HG03045 (cell line): ENCODE results near the gene GAA.

Experiments
- ATAC-seq: cut with Tn5 transposase; IDR thresholded peaks from one replicate; pipeline ENCODE4 v1.9.1; 2021; ENCODE audit warnings: mild to moderate bottlenecking, moderate library complexity; ENCODE audit not compliant: unreplicated experiment

The GAA gene

GRCh38 chr17:80103449-80104085 lies 2.2 kb downstream of the GAA start:
- ATAC-seq = no peak

- ATAC-seq = no peak
Observed at GRCh38 chr17:80104321-80104955, 3.1 kb downstream of the GAA start.

DNA sequence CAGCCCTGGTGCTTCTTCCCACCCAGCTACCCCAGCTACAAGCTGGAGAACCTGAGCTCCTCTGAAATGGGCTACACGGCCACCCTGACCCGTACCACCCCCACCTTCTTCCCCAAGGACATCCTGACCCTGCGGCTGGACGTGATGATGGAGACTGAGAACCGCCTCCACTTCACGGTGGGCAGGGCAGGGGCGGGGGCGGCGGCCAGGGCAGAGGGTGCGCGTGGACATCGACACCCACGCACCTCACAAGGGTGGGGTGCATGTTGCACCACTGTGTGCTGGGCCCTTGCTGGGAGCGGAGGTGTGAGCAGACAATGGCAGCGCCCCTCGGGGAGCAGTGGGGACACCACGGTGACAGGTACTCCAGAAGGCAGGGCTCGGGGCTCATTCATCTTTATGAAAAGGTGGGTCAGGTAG lies 3.6 kb downstream of the GAA start:
- no peak for ATAC-seq

DNA sequence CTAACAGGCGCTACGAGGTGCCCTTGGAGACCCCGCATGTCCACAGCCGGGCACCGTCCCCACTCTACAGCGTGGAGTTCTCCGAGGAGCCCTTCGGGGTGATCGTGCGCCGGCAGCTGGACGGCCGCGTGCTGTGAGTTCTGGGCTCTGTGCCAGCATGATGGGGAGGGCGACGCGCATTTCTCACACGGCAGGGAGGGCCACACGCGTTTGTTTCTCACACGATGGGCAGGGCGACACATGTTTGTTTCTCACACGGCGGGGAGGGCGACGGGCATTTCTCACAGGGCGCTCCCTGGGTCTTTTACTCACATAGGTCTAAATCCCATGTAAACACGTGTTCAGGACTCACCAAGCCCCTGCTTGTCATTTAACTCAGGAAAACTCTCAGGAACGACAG lies 4.4 kb downstream of the GAA start:
- ATAC-seq = no peak

DNA sequence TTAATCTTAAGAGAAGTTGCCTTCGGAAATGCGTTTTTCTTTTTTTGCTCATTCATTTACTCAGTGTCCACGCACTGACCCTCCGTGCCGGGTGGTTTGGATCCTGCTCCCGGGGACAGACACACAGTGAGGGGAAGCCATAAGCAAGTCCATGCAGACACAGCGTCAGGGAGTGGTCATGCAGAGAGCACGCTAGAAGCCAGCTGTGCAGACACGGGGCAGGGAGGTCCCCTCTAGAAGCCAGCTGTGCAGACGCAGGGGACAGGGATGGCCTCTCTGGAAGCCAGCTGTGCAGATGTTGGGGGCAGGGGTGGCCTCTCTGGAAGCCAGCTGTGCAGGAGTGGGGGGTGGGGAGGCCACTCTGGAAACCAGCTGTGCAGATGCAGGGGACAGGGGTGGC lies 4.8 kb downstream of the GAA start:
- no peak for ATAC-seq

GRCh38 chr17:80106751-80107150 lies 5.4 kb downstream of the GAA start:
- ATAC-seq = no peak

DNA sequence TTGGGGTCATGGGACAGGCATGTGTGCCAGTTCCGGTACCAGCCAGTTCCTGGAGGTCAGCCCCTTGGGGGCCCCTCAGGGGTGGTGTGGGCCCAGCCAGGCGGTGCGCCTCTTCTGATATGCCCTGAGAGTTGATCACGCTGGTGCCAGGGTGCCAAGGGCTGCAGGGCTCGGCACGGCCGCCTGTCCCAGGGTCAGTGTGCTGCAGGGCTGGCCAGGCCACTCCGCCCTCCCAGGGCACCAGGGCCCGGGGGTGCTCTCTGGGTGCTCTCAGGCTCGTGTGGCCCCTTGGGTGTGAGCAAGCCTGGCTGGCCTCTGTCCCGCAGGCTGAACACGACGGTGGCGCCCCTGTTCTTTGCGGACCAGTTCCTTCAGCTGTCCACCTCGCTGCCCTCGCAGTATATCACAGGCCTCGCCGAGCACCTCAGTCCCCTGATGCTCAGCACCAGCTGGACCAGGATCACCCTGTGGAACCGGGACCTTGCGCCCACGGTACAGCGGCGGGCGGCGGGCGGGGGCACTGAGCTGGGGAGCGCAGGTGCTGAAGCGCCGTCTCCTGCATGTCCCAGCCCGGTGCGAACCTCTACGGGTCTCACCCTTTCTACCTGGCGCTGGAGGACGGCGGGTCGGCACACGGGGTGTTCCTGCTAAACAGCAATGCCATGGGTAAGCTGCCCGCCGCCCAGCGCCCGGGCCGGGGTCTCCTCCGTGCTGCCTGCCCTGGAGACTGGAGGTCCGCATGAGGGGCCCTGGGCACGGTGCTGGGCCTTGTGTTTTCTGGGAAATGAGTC lies 6.0 kb downstream of the GAA start:
- no peak for ATAC-seq

GRCh38 chr17:80108036-80108971 lies 6.9 kb downstream of the GAA start:
- no peak for ATAC-seq

- no peak for ATAC-seq
Observed at GRCh38 chr17:80109066-80109660, 7.8 kb downstream of the GAA start.

- no peak for ATAC-seq
Observed at GRCh38 chr17:80109713-80110446, 8.5 kb downstream of the GAA start.

DNA sequence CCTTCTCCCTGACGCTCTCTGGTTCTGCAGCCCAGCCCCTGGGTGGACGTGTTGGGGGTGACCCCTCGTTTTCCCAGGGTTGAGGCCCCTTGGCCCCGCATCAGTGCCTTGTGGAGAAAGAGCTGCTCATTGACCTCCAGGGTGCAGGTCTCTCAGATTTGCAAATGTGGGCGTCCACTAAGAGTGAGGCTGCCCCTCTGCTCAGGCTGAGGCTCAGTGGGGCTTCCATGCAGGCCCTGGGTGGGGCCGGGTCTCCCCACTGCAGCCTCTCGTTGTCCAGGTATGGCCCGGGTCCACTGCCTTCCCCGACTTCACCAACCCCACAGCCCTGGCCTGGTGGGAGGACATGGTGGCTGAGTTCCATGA lies 9.0 kb downstream of the GAA start:
- no peak for ATAC-seq

DNA sequence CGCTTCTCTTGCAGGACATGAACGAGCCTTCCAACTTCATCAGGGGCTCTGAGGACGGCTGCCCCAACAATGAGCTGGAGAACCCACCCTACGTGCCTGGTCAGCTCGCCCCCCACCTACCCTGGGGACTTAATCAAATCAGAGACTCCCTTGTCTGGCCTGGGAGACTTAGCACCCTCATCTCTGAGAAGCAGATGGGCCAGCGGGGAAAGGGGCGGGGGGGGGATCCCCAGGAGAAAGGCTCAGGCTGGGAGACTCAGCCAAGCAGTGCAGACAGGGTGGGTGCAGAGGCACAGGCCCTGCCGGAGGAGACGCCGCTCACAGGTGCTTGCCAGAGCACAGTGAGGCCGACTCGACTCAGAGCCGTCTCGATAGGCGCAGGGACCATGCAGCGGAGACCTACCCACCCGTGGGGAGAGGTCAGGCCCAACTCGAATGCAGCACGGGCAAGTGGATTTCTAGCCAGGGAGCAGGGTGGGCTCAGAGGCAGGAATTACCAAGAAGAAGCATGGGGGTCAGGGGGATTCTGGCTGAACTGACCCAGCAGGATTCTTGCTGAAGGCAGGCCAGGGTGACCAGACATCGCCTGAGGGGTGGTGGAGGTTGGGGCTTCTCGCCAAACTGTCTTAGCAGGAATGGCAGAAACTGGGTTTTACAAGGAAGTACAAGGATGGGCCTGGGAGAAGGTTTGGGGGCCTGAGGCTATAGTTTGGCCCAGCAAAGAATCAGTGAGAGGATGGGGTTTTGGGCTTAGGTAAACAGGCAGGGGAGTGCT lies 9.7 kb downstream of the GAA start:
- ATAC-seq = no peak

DNA sequence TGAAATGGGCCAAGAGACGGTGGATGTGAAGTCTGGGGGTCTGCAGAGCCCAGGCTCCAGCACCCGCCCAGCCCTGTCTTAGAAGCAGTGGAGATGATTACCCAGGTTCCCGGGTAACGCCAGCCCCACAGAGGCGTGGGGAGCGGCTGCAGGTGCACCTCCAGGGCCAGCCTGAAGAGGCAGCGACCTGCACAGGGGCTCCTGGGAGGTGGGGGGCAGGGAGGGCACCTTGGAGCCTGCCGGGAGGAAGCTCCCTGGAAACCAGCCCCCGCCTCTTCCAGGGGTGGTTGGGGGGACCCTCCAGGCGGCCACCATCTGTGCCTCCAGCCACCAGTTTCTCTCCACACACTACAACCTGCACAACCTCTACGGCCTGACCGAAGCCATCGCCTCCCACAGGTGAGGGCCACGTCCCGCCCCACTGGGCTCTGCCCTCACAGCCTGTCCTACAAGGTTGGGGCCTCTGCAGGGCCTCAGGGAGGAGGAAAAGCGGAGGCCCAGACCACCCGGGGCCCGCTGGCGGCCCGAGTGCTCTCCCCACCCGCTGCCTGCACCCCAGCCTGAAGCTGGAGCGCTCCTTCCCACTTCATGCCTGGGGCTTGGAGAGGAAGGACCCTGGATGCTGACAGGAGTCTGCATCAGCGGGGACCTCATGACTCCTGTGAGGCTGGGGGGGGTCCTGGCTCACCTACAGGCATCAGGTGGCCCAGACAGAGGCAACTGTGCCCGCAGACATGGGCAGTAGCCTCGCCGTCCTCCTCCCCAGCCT lies 10.5 kb downstream of the GAA start:
- ATAC-seq = no peak

DNA sequence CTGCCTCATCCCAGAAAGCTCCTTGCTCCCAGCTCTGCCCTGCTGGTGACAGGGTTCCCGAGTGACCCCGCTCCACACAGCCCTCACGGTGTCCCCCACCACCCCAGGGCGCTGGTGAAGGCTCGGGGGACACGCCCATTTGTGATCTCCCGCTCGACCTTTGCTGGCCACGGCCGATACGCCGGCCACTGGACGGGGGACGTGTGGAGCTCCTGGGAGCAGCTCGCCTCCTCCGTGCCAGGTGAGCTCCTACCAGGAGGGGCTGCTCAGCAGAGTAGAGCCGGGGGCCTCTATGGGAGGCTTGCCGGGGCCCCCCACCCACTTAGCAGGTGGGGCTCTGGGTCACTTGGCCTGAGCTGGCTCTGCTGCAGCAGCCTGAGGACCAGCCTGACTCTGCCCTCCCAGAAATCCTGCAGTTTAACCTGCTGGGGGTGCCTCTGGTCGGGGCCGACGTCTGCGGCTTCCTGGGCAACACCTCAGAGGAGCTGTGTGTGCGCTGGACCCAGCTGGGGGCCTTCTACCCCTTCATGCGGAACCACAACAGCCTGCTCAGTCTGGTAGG lies 11.2 kb downstream of the GAA start:
- no peak for ATAC-seq

GRCh38 chr17:80113033-80113484 lies 11.7 kb downstream of the GAA start:
- no peak for ATAC-seq

- ATAC-seq = no peak
Observed at GRCh38 chr17:80114758-80115157, 13.4 kb downstream of the GAA start.

DNA sequence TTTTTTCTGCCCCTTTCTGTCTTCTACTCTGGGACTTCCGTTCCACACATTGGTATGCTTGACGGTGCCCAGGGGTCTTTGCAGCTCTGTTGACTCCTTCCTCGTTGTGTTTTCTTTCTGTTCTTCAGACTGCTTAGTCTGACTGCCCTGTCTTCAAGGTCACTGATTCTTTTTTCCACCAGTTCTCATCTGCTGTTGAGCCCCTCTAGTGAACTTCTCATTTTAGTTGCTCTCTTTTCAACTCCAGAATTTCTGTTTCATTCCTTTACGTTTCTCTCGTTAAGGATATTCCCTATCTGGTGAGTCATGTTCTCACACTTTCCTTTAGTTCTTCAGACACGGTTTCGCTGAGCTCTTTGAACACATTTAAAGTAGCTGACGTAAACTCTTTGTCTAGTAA lies 13.8 kb downstream of the GAA start:
- no peak for ATAC-seq

GRCh38 chr17:80116276-80116920 lies 15.0 kb downstream of the GAA start:
- ATAC-seq = no peak
